ENCODE results near the gene AMMECR1.

- TF ChIP-seq CTCF (conservative IDR thresholded peaks at IDR 0.05; ENCODE audit: low read depth in 2 of 2) (no peak), REST (IDR thresholded peaks at IDR 0.05; ENCODE audit: unreplicated experiment) (no peak), POLR2AphosphoS5 (IDR thresholded peaks at IDR 0.05; ENCODE audit: low read depth) (no peak), EZH2phosphoT487 (IDR thresholded peaks at IDR 0.05; ENCODE audit: unreplicated experiment) (no peak)
Observed at GRCh38 chrX:110304371-110304770, 13.5 kb downstream of the AMMECR1 start.

All from GM23338 (cell line).